Neural progenitor cell (in vitro differentiated cells): ENCODE measurements around the gene RETN.

Experiments
- EZH2 ChIP-seq: fragments of 200-600 bp; sonication (generic); IDR thresholded peaks from 2 replicates; pipeline ENCODE4 v1.6.1; 2017; ENCODE audit warnings: antibody characterized with exemption, mild to moderate bottlenecking, moderate library complexity
- EZH2phosphoT487 ChIP-seq: fragments of 200-600 bp; sonication (generic); IDR thresholded peaks from 2 replicates; pipeline ENCODE4 v1.6.1; 2017; ENCODE audit warnings: antibody characterized with exemption
- TF ChIP-seq, protein P1 (sequence below): fragments of 200-600 bp; sonication (generic); IDR thresholded peaks from 2 replicates; pipeline ENCODE4 v1.5.1; 2017; ENCODE audit warnings: antibody characterized with exemption, mild to moderate bottlenecking

GRCh38 chr19:7635670-7636069 is 33.2 kb upstream of the RETN start:
- TF ChIP-seq, protein P1, sequence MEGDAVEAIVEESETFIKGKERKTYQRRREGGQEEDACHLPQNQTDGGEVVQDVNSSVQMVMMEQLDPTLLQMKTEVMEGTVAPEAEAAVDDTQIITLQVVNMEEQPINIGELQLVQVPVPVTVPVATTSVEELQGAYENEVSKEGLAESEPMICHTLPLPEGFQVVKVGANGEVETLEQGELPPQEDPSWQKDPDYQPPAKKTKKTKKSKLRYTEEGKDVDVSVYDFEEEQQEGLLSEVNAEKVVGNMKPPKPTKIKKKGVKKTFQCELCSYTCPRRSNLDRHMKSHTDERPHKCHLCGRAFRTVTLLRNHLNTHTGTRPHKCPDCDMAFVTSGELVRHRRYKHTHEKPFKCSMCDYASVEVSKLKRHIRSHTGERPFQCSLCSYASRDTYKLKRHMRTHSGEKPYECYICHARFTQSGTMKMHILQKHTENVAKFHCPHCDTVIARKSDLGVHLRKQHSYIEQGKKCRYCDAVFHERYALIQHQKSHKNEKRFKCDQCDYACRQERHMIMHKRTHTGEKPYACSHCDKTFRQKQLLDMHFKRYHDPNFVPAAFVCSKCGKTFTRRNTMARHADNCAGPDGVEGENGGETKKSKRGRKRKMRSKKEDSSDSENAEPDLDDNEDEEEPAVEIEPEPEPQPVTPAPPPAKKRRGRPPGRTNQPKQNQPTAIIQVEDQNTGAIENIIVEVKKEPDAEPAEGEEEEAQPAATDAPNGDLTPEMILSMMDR, result no peak
- TF ChIP-seq EZH2phosphoT487 (no peak), EZH2 (no peak)
